ENCODE data around the gene ARAP2.

Gene ARAP2

DNA sequence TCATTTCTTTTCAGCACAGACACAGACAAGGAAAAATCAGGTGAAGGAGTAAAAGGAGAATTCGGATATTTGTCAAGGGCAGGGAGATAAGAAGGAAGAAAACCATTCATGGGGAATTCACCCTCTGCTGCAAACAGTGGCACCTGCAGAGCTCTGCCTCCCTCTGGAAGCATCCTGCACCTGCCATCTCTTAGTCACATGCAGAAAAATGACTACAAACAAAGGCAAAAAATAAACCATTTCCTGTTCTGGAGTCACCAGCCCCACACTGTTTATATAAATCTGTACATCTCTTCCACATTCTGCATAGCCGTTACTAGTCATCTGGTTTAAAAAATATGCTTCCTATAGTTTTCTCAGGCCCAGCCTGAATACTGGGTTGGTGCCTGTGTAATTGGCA lies 205.3 kb downstream of the ARAP2 start:
- no peak overlapping the region for H3K4me3 ChIP-seq (ENCODE audit: low read depth, low read length)

DNA sequence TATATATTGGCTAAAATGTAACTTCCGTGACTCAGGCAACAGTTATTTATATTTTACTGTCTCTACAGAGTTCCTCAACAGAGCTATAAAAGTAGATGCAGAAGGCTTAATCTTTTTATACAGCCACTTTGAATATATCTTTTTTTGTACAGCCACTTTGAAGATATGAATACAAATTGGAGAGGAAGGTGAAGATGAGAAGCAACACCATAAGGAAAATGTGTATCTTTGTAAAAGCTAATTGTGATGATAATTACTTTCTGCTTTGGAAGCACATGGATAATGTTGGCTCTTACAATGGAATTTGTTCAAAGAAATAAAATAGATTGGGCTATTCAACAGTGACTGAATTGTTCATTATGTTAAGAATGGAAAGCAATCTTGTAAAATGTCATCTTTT lies 205.8 kb downstream of the ARAP2 start:
- no peaks in the 10 kb centered on the region for H3K36me3 ChIP-seq (ENCODE audit: control insufficient read depth, insufficient read depth, low read length)
- no peaks in the 10 kb centered on the region for H3K4me1 ChIP-seq (ENCODE audit: control insufficient read depth, insufficient read depth, low read length)
- no peak overlapping the region for H3K9ac ChIP-seq (ENCODE audit: low read length)
- H3K27ac ChIP-seq (ENCODE audit: low read depth, low read length), result no peak overlapping the region
- no peak overlapping the region for H3K4me3 ChIP-seq (ENCODE audit: low read depth, low read length)
- H3K9me3 ChIP-seq (ENCODE audit: control insufficient read depth, insufficient read depth, low read depth, low read length), result no peaks in the 10 kb centered on the region
- no peaks in the 10 kb centered on the region for H3K27me3 ChIP-seq (ENCODE audit: control insufficient read depth, insufficient read depth, low read length)

More for the DNA sequence above, 205.3 kb downstream of the ARAP2 start:
- no peaks in the 10 kb centered on the region for H3K36me3 ChIP-seq (ENCODE audit: control insufficient read depth, insufficient read depth, low read length)
- H3K9me3 ChIP-seq (ENCODE audit: control insufficient read depth, insufficient read depth, low read depth, low read length), result no peaks in the 10 kb centered on the region
- no peaks in the 10 kb centered on the region for H3K4me1 ChIP-seq (ENCODE audit: control insufficient read depth, insufficient read depth, low read length)
- no peaks in the 10 kb centered on the region for H3K27me3 ChIP-seq (ENCODE audit: control insufficient read depth, insufficient read depth, low read length)
- no peak overlapping the region for H3K27ac ChIP-seq (ENCODE audit: low read depth, low read length)
- H3K9ac ChIP-seq (ENCODE audit: low read length), result no peak overlapping the region

DNA sequence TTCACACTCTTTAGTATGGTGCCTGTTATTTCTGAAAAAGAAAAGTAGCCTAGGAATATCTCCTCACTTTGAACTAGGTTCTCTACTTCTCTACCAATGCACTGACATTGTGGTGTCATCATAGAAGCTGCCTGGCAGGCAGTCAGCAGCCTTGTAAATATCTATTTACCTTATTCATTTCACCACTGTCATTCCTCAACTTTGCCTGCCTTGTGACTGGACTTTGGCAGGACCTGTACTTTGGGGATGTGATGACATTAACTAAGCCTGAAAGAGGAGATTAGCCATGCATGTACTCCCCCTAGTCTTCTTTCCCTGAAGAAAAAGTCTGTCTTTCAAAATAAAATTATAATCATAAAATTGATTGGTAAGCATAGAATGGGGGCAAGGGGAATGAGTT lies 207.2 kb downstream of the ARAP2 start:
- Histone ChIP-seq H3K36me3 (ENCODE audit: control insufficient read depth, insufficient read depth, low read length) (no peaks in the 10 kb centered on the region), H3K9me3 (ENCODE audit: control insufficient read depth, insufficient read depth, low read depth, low read length) (no peaks in the 10 kb centered on the region), H3K9ac (ENCODE audit: low read length) (no peak overlapping the region), H3K27me3 (ENCODE audit: control insufficient read depth, insufficient read depth, low read length) (no peaks in the 10 kb centered on the region), H3K4me3 (ENCODE audit: low read depth, low read length) (no peak overlapping the region), H3K4me1 (ENCODE audit: control insufficient read depth, insufficient read depth, low read length) (no peaks in the 10 kb centered on the region), H3K27ac (ENCODE audit: low read depth, low read length) (no peak overlapping the region)

DNA sequence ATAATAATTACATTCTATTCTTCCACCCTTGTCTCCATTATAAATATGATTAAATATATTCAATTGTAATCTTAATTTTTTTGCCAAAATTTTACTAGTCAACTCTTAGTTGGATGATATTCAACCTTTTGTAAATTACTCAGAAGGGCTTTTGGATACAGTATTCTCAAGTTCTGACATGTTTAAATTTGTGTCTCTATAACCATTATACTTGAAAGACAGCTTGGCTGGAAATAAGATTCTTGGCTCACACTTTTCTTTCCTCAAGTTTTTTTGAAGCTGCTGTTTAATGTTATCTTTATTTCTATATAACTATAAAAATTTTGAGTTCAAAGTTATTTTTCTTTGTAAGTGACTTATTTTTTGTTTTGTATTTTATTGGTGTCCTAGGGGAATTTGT lies 214.4 kb downstream of the ARAP2 start:
- Histone ChIP-seq H3K9me3 (ENCODE audit: control insufficient read depth, insufficient read depth, low read depth, low read length) (no peaks in the 10 kb centered on the region), H3K4me3 (ENCODE audit: low read depth, low read length) (no peak overlapping the region), H3K27me3 (ENCODE audit: control insufficient read depth, insufficient read depth, low read length) (no peaks in the 10 kb centered on the region), H3K36me3 (ENCODE audit: control insufficient read depth, insufficient read depth, low read length) (no peaks in the 10 kb centered on the region), H3K9ac (ENCODE audit: low read length) (no peak overlapping the region), H3K4me1 (ENCODE audit: control insufficient read depth, insufficient read depth, low read length) (peaks cover 20% of the 10 kb centered on the region), H3K27ac (ENCODE audit: low read depth, low read length) (no peak overlapping the region)

DNA sequence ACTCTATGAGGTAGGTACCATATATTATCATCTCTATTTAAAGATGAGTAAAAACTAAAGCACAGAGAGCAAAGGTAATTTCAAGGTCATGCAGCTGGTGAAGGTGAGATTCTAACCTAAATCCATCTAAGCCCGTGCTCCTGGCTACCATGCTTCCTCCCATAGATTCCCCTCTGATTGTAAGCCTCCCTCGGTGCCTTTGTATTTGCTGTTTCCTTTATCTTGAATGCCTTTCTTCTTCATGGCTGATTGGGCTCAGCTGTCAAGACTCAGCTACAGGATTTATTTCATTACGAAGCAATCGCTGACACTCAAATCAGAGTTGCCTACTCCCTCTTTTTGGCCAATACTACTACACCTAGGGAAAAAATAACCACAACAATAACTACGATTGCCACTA lies 217.1 kb downstream of the ARAP2 start:
- Histone ChIP-seq H3K9ac (ENCODE audit: low read length) (no peak overlapping the region), H3K27me3 (ENCODE audit: control insufficient read depth, insufficient read depth, low read length) (no peaks in the 10 kb centered on the region), H3K4me3 (ENCODE audit: low read depth, low read length) (no peak overlapping the region), H3K4me1 (ENCODE audit: control insufficient read depth, insufficient read depth, low read length) (peaks cover 20% of the 10 kb centered on the region), H3K36me3 (ENCODE audit: control insufficient read depth, insufficient read depth, low read length) (no peaks in the 10 kb centered on the region), H3K9me3 (ENCODE audit: control insufficient read depth, insufficient read depth, low read depth, low read length) (no peaks in the 10 kb centered on the region), H3K27ac (ENCODE audit: low read depth, low read length) (no peak overlapping the region)

DNA sequence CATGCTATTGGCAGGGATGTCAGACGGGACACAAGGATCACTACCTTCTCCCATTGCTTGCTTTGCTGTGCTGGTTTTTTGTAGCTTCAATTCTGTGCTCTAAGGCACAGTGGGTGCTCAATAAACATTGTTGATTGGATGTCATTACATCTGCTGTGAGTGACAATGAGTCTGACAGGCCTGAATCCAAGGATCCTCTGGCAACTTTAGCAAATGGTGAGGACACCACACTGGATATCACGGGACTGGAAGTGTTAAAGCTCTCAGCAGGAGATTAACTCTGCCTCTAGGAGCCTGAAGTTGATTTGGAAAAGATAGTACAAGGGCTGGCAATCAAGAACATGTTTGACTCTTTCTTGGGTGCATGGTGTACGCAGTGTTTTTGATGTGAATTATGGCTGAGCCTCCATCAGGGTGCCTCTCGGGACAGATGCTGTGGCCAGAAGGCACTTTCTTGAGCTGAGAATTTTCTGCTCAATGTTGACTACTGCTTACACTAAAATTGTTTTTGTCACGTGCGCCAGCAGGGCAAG lies 217.9 kb downstream of the ARAP2 start:
- no peaks in the 10 kb centered on the region for H3K27me3 ChIP-seq (ENCODE audit: control insufficient read depth, insufficient read depth, low read length)
- H3K4me1 ChIP-seq (ENCODE audit: control insufficient read depth, insufficient read depth, low read length), result peaks cover 20% of the 10 kb centered on the region
- no peaks in the 10 kb centered on the region for H3K9me3 ChIP-seq (ENCODE audit: control insufficient read depth, insufficient read depth, low read depth, low read length)
- H3K4me3 ChIP-seq (ENCODE audit: low read depth, low read length), result no peak overlapping the region; the same call in 1 of the 2 replicates
- H3K9ac ChIP-seq (ENCODE audit: low read length), result no peak overlapping the region
- H3K36me3 ChIP-seq (ENCODE audit: control insufficient read depth, insufficient read depth, low read length), result no peaks in the 10 kb centered on the region
- H3K27ac ChIP-seq (ENCODE audit: low read depth, low read length), result no peak overlapping the region

DNA sequence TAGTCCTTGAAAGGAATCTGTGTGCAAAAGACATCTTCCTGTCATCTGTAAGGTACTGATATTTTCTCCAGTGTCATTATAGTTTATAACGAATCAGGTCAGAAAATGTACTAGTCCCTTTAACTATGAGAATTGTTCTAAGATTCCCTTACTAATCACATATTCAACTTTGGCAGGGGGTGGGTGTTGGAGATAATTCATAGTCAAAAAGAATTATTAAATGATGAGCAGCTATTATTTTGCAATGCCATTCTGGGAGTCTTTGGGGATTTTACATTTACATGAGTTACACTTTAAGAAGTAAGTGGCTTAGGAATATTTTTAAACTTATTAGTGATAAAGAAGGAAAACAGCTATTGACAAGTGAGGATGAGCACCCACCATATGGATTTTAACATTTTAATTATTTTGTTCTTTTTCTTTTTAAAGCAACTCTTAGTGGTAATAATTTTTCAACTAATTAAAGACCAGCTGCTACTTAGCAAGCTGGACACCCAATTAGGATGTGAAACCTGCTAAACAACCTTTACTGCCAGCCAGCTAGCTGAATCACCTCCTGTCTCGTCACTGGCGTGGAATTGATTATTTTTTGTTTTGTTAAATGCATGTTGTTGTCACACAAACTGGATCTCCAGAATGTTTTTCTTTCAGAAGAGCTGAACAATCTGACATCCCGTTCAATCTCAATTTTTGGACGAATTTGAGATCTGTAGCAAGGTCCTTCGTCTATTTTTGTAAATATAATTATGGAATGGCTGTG lies 219.2 kb downstream of the ARAP2 start:
- Histone ChIP-seq H3K27me3 (ENCODE audit: control insufficient read depth, insufficient read depth, low read length) (no peaks in the 10 kb centered on the region), H3K27ac (ENCODE audit: low read depth, low read length) (no peak overlapping the region), H3K36me3 (ENCODE audit: control insufficient read depth, insufficient read depth, low read length) (no peaks in the 10 kb centered on the region), H3K4me1 (ENCODE audit: control insufficient read depth, insufficient read depth, low read length) (peaks cover 20% of the 10 kb centered on the region), H3K9ac (ENCODE audit: low read length) (no peak overlapping the region), H3K4me3 (ENCODE audit: low read depth, low read length) (no peak overlapping the region), H3K9me3 (ENCODE audit: control insufficient read depth, insufficient read depth, low read depth, low read length) (no peaks in the 10 kb centered on the region)

DNA sequence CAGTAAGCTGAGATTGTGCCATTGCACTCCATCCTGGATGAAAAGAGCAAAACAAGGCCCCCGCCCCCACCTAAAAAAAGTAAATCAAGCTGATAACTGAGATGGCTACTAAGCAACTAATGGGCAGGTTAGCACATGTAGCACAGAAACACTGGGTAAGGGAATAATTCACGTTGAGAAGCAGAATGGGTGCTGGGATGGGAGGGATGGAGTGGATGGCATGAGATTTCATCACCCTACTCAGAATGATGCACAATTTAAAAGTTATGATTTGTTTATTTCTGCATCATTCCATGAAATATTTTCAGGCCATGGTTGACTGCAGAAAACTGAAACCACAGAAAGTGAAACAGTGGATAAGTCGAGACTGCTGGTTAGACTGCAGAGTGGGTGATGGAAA lies 224.0 kb downstream of the ARAP2 start:
- H3K9ac ChIP-seq (ENCODE audit: low read length), result no peak overlapping the region
- H3K27ac ChIP-seq (ENCODE audit: low read depth, low read length), result no peak overlapping the region
- no peaks in the 10 kb centered on the region for H3K36me3 ChIP-seq (ENCODE audit: control insufficient read depth, insufficient read depth, low read length)
- H3K27me3 ChIP-seq (ENCODE audit: control insufficient read depth, insufficient read depth, low read length), result no peaks in the 10 kb centered on the region
- H3K4me1 ChIP-seq (ENCODE audit: control insufficient read depth, insufficient read depth, low read length), result peaks cover 2% of the 10 kb centered on the region; the same call in 1 of the 2 replicates
- H3K4me3 ChIP-seq (ENCODE audit: low read depth, low read length), result no peak overlapping the region
- no peaks in the 10 kb centered on the region for H3K9me3 ChIP-seq (ENCODE audit: control insufficient read depth, insufficient read depth, low read depth, low read length)
